NT2/D1 (cell line): ENCODE results near the gene PLEKHJ1.

Experiments used
- DNase-seq: peaks from one replicate; pipeline ENCODE4 v3.0.0-alpha.2; 2011; ENCODE audit warnings: low read depth, low spot score
- H3K27me3 ChIP-seq: 2 replicates; pipeline ENCODE4 v1.6.0; 2011; ENCODE audit warnings: mild to moderate bottlenecking; ENCODE audit not compliant: insufficient read length, insufficient read depth
- H3K36me3 ChIP-seq: 2 replicates; pipeline ENCODE4 v1.6.1; 2011; ENCODE audit warnings: mild to moderate bottlenecking, low read length, mixed read lengths; ENCODE audit not compliant: insufficient read depth, insufficient read length
- H3K4me1 ChIP-seq: 2 replicates; pipeline ENCODE4 v1.5.1; 2011; ENCODE audit not compliant: insufficient read depth, insufficient read length
- H3K4me3 ChIP-seq: 2 replicates; pipeline ENCODE4 v1.5.1; 2011; ENCODE audit warnings: low read depth; ENCODE audit not compliant: insufficient read length
- H3K9ac ChIP-seq: 2 replicates; pipeline ENCODE4 v1.6.0; 2011; ENCODE audit warnings: low read depth; ENCODE audit not compliant: insufficient read length
- H3K9me3 ChIP-seq: 2 replicates; pipeline ENCODE4 v1.5.1; 2011; ENCODE audit warnings: mild to moderate bottlenecking, low read length; ENCODE audit not compliant: insufficient read depth
- SUZ12 ChIP-seq: IDR thresholded peaks from 2 replicates; pipeline ENCODE4 v1.6.1; 2011; ENCODE audit not compliant: insufficient read length, insufficient read depth; ENCODE audit errors: extremely low read depth
- YY1 ChIP-seq: IDR thresholded peaks from 2 replicates; pipeline ENCODE4 v1.6.1; 2011; ENCODE audit not compliant: insufficient read length, insufficient read depth
- ZNF274 ChIP-seq: IDR thresholded peaks from 2 replicates; pipeline ENCODE4 v1.6.1; 2011; ENCODE audit warnings: mild to moderate bottlenecking, low read depth, low read length

The PLEKHJ1 gene

DNA sequence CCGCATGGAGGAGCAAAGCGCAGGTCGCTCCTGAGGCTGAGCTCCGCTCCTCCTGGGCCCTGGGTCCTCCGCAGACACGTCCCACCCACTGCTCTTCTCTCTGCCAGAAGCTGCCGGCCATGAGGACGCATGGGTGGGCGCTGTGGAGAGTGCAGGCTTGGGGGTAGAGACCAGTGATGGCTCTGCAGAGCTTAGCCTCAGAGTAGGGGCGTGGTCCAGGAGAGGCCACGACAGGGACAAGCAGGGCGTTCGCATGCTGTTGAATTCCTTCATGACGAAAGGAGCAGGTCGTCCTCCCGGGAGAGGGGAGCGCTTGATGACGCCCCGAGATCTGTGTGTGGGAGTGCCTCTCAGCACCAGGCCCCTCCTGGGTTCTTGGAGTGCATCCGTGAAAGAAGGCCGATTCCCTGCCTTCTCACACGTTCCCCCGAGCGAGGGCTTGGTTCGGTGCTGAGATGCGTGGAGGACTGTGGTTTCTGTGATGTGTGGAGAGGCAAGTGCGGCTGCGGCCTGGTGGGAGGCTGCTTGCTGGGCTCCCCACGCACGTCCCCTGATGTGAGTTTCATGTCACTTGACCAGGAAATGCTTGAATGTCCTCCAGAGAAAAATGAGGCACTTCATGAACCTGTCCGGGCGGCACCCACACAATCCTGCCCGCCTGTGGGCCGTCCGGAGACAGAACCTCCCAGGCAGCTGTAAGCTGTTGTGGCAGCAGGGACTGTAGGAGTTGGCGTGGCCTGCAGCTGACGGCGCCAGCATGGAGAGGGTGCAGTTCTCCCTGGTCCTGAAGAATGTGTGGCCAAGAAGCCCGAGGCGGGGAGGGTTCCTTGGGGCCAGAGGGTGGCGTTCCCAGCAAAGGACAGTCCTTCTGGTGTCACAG lies 5.0 kb upstream of the PLEKHJ1 start:
- Histone ChIP-seq H3K27me3 (no peaks in the 10 kb centered on the region), H3K36me3 (peaks cover 82% of the 10 kb centered on the region), H3K9me3 (no peaks in the 10 kb centered on the region), H3K9ac (peak overlapping the region; percentile 65), H3K4me1 (peaks cover 34% of the 10 kb centered on the region), H3K4me3 (no peak overlapping the region)
- no peak for DNase-seq
- TF ChIP-seq ZNF274 (no peak), SUZ12 (no peak), YY1 (no peak)

DNA sequence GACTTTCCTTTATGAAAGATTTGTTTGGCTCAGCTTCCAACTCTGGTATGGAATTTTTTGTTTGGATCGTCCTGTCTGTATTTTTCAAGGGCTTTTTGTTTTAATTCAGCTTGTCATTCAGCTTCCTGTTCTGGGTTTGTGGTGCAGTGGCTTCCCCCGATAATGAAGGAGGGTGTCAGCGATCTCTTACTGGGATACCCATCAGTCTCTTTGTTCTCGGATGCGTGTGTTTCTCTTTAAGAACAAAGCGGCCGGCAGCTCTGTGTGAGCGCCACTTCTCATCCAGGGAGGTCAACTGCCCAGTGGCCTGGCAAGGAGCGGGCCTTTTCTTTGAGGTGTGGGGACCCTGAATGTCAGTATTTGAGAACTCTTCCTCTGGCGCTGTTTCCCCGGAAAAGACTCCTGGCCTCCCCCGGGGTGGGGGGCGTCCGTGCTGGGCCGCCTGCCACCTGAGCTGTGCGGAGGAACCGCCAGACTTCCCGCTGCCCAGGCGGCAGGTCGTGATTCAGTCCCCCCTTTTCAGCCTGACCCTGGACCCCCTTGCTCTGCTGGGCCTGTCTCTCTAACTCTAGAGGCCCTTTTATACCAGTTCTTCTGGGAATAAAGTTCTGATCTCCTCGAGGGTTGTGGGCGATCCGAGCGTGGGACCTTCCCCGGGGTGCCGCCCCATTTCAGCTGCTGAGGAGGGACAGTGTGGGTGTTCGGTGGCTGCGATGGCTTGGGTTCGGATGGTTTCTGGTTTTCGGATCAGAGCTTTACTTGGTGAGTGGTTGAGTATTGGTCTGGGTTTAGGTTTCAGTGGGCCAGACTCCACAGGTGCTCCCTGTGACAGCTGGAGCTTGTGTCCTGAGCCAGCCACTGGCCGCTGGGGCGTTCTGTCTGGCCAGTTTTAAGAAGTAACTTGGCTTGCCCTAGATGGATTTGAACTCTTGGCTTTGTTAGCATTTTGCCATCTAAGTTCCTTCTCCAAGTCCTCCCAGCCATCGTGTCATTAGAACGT lies 3.9 kb upstream of the PLEKHJ1 start:
- Histone ChIP-seq H3K9ac (peak overlapping the region; percentile 65), H3K4me3 (peak overlapping the region; percentile 12), H3K9me3 (no peaks in the 10 kb centered on the region), H3K27me3 (no peaks in the 10 kb centered on the region), H3K4me1 (peaks cover 34% of the 10 kb centered on the region), H3K36me3 (peaks cover 76% of the 10 kb centered on the region)
- TF ChIP-seq SUZ12 (no peak), YY1 (no peak), ZNF274 (no peak)
- DNase-seq: no peak

DNA sequence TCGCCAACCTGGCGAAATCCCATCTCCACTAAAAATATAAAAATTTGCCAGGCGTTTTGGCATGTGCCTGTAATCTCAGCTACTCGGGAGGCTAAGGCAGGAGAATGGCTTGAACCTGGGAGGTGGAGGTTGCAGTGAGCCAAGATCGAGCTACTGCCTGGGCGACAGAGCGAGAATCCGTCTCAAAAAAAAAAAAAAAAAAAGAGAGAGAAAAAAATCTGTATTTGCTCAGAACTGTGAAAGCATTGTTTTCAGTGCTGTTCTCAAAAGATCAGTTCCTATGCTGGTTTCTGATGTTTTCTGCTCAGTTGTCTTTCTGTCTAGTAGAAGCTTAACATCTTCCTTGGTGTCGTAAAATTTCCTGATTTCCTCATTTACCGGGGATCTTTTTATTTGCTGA lies 3.0 kb upstream of the PLEKHJ1 start:
- H3K9me3 ChIP-seq: no peaks in the 10 kb centered on the region
- H3K9ac ChIP-seq: peak overlapping the region; percentile 62
- peaks cover 35% of the 10 kb centered on the region for H3K4me1 ChIP-seq
- H3K4me3 ChIP-seq: peak overlapping the region; percentile 12
- no peak for DNase-seq
- H3K36me3 ChIP-seq: peaks cover 76% of the 10 kb centered on the region
- TF ChIP-seq ZNF274 (no peak), SUZ12 (no peak), YY1 (no peak)
- no peaks in the 10 kb centered on the region for H3K27me3 ChIP-seq

DNA sequence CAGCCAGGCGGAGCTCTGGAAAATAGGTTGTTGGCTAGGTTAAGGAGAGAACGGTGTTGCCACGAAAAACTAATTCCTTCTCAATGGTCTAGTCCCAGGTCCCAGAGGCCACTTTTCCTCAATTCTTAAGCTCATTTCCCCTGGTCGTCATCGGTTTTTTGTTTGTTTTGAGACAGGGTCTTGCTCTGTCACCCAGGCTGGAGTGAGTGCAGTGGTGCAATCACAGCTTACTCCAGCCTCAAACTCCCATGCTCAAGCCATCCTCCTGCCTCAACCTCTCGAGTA lies 1.7 kb upstream of the PLEKHJ1 start:
- H3K9ac ChIP-seq: peak overlapping the region; percentile 99
- H3K4me3 ChIP-seq: peak overlapping the region; percentile 90
- no peaks in the 10 kb centered on the region for H3K27me3 ChIP-seq
- H3K4me1 ChIP-seq: peaks cover 41% of the 10 kb centered on the region
- no peak for DNase-seq
- TF ChIP-seq ZNF274 (no peak), SUZ12 (no peak), YY1 (no peak)
- peaks cover 76% of the 10 kb centered on the region for H3K36me3 ChIP-seq
- no peaks in the 10 kb centered on the region for H3K9me3 ChIP-seq

DNA sequence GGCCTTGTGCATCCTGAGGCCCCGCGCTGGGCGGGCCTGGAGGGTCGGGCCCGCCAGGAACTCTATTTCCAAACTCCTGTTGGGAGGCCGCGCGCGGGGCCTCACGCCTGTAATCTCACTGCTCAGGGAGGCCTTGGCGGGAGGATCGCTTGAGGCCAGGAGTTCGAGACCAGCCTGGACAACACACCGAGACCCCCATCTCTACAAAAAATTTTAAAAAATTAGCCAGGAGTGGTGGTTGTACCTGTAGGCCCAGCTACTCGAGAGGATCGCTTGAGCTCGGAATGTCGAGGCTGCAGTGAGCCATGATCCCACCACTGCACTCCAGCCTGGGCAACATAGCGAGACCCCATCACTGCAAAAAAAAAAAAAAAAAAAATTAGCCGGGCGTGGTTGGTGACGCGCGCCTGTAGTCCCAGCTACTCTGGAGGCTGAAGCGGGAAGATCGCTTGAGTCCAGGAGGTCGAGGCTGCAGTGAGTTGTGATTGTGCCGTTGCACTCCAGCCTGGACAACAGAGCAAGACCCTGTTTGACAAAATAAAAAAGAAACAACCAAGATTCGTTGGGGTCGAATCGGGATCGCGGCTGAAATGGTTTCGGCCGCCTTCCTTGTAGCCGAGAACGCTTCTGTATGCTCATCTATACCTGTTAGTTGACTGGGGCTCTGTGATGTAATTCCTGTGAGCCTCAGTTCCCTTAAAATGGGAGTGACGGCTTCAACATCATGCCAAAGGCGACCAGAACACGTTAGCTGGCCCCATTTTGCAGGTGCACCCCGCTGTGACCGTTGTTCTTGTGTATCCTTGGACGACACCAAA lies 1.1 kb upstream of the PLEKHJ1 start:
- H3K27me3 ChIP-seq: no peaks in the 10 kb centered on the region
- peaks cover 76% of the 10 kb centered on the region for H3K36me3 ChIP-seq
- peak overlapping the region; percentile 90 for H3K4me3 ChIP-seq
- peak overlapping the region; percentile 99 for H3K9ac ChIP-seq
- H3K9me3 ChIP-seq: no peaks in the 10 kb centered on the region
- TF ChIP-seq ZNF274: no peak
- peaks cover 40% of the 10 kb centered on the region for H3K4me1 ChIP-seq
- no peak for DNase-seq

DNA sequence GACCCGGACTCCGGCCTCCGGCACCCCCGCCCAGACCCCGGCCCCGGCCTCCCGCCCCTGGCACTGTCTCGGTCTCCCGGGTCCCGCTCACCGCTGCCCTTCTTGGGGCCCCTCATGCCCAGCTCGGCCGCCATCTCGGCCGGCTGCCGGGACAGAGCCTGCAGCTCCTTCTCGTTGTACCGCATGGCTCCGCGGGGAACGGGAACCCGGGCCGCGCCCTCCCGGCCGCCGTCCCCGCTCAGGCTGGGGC lies 140 bp downstream of the PLEKHJ1 start:
- Histone ChIP-seq H3K9me3 (no peaks in the 10 kb centered on the region), H3K9ac (peak overlapping the region; percentile 99), H3K4me3 (peak overlapping the region; percentile 90), H3K4me1 (peaks cover 37% of the 10 kb centered on the region), H3K36me3 (peaks cover 75% of the 10 kb centered on the region), H3K27me3 (no peaks in the 10 kb centered on the region)
- DNase-seq: no peak
- no peak for TF ChIP-seq YY1
- TF ChIP-seq ZNF274: no peak
- no peak for TF ChIP-seq SUZ12
